HCT116 (cell line): ENCODE measurements around the gene GRM8. TPM values are rescaled to one million over a fixed set of nuclear protein-coding genes. Genes with fewer than 3 reads are reported as not detected.

Experiments used
- ATAC-seq: fragments of 200-7000 bp; cut with Tn5 transposase; 2 replicates; pipeline ENCODE4 v1.9.1; 2020; ENCODE audit warnings: mild to moderate bottlenecking, moderate library complexity
- BruUV-seq: library from RNA; stranded (reverse); fragments of 400-500 nt; replicated peaks from 2 replicates; lab custom pipeline; 2021; lab: Mats Ljungman, UMichigan
- CTCF ChIA-PET: fragments of 300-600 bp; sonication (Branson Sonifier 250); formaldehyde crosslinking; loops from one replicate; lab custom pipeline; 2021; ENCODE audit warnings: antibody characterized with exemption; lab: Charles Lee
- POLR2A ChIA-PET: fragments of 300-600, 350-600 bp; sonication (Branson Sonifier 250); formaldehyde crosslinking; loops from one replicate; lab custom pipeline; 2021; ENCODE audit warnings: antibody characterized with exemption; lab: Charles Lee
- RAD21 ChIA-PET, 2 experiments: fragments of 300-600 bp; sonication (Branson Sonifier 250); formaldehyde crosslinking; loops; one replicate each; lab custom pipeline; 2023; ENCODE audit warnings: low total read pairs in 2 of 2; ENCODE audit not compliant: uncharacterized antibody in 2 of 2, unreplicated experiment in 2 of 2, low non-redundant PET in 1 of 2; lab: Charles Lee
- DNase-seq: peaks from one replicate; pipeline ENCODE4 v3.0.0-alpha.2; 2010; ENCODE audit warnings: low read depth, low spot score
- H2AFZ ChIP-seq: fragments of 200-600 bp; shearing (Covaris generic), sonication (generic); 2 replicates; pipeline ENCODE4 v1.6.1; 2017; ENCODE audit warnings: low read depth, mixed run types, mixed read lengths, antibody characterized with exemption, low read length; ENCODE audit not compliant: poor library complexity, severe bottlenecking
- H3K27ac ChIP-seq: 2 replicates; pipeline ENCODE4 v1.5.1; 2012; ENCODE audit warnings: low read depth, low read length
- H3K27me3 ChIP-seq: fragments of 200-600 bp; sonication (generic); 2 replicates; pipeline ENCODE4 v1.6.1; 2016; ENCODE audit warnings: mixed run types, low read length, mixed read lengths; ENCODE audit not compliant: insufficient read depth
- H3K36me3 ChIP-seq, 2 experiments: fragments of 200-500 bp in 1 of 2; fragments of 200-600 bp in 1 of 2; sonication (Bioruptor generic) in 1 of 2; sonication (generic) in 1 of 2; 2 replicates each; pipeline versions ENCODE4 v1.5.1 to v1.6.1; 2014 to 2016; ENCODE audit warnings: low read length in 2 of 2, inconsistent platforms in 1 of 2, mixed read lengths in 1 of 2, mixed run types in 1 of 2; ENCODE audit not compliant: insufficient read depth in 2 of 2, control insufficient read depth in 1 of 2
- H3K4me1 ChIP-seq, 2 experiments: fragments of 200-600 bp in 1 of 2; sonication (generic) in 1 of 2; 2 replicates each; pipeline versions ENCODE4 v1.5.1 to v1.6.1; 2012 to 2017; ENCODE audit warnings: low read length in 2 of 2, inconsistent platforms in 1 of 2, mild to moderate bottlenecking in 1 of 2, mixed read lengths in 1 of 2, mixed run types in 1 of 2, moderate library complexity in 1 of 2; ENCODE audit not compliant: insufficient read depth in 2 of 2, control insufficient read depth in 1 of 2
- H3K4me2 ChIP-seq: fragments of 200-600 bp; sonication (generic); 2 replicates; pipeline ENCODE4 v1.6.1; 2017; ENCODE audit warnings: mixed run types, low read length, mixed read lengths
- H3K4me3 ChIP-seq, 2 experiments: fragments of 200-600 bp in 1 of 2; sonication (generic) in 1 of 2; replicated peaks in 1 of 2; 2 replicates each; pipeline ENCODE4 v1.5.1; 2011 to 2016; ENCODE audit warnings: low read length in 2 of 2, control low read depth in 1 of 2, low read depth in 1 of 2, mild to moderate bottlenecking in 1 of 2, mixed read lengths in 1 of 2, mixed run types in 1 of 2
- H3K79me2 ChIP-seq: fragments of 200-600 bp; sonication (generic); 2 replicates; pipeline ENCODE4 v1.6.1; 2017; ENCODE audit warnings: mild to moderate bottlenecking, mixed run types, low read length, moderate library complexity, mixed read lengths; ENCODE audit not compliant: insufficient read depth
- H3K9ac ChIP-seq: fragments of 200-600 bp; sonication (generic); 2 replicates; pipeline ENCODE4 v1.6.1; 2016; ENCODE audit warnings: low read length, mixed read lengths
- H3K9me2 ChIP-seq: fragments of 200-600 bp; sonication (generic), shearing (Covaris generic); 2 replicates; pipeline ENCODE4 v1.6.1; 2017; ENCODE audit warnings: mixed run types, mild to moderate bottlenecking, moderate library complexity; ENCODE audit not compliant: insufficient read depth
- H3K9me3 ChIP-seq, 2 experiments: fragments of 200-500 bp in 1 of 2; fragments of 200-600 bp in 1 of 2; sonication (Bioruptor generic) in 1 of 2; sonication (generic) in 1 of 2; 2 replicates each; pipeline ENCODE4 v1.6.1; 2014 to 2017; ENCODE audit warnings: low read length in 2 of 2, mixed read lengths in 2 of 2, inconsistent platforms in 1 of 2, low read depth in 1 of 2, mild to moderate bottlenecking in 1 of 2, mixed run types in 1 of 2, moderate library complexity in 1 of 2; ENCODE audit not compliant: control insufficient read depth in 1 of 2, insufficient read depth in 1 of 2
- H4K20me1 ChIP-seq: fragments of 200-600 bp; sonication (generic), shearing (Covaris generic); 2 replicates; pipeline ENCODE4 v1.6.1; 2017; ENCODE audit warnings: mixed run types, mild to moderate bottlenecking, moderate library complexity; ENCODE audit not compliant: insufficient read depth
- CBX3 ChIP-seq: IDR thresholded peaks from 2 replicates; pipeline ENCODE4 v1.6.1; 2012; ENCODE audit warnings: low read depth
- EGR1 ChIP-seq: IDR thresholded peaks from 2 replicates; pipeline ENCODE4 v1.6.1; 2012; ENCODE audit warnings: low read depth
- ELF1 ChIP-seq: IDR thresholded peaks from 2 replicates; pipeline ENCODE4 v1.6.1; 2012; ENCODE audit warnings: low read depth, borderline replicate concordance
- EZH2 ChIP-seq: fragments of 200-600 bp; sonication (generic); IDR thresholded peaks from 2 replicates; pipeline ENCODE4 v1.6.1; 2017; ENCODE audit warnings: antibody characterized with exemption, mixed run types
- EZH2phosphoT487 ChIP-seq: fragments of 200-600 bp; IDR thresholded peaks from 2 replicates; pipeline ENCODE4 v1.6.1; 2018; ENCODE audit warnings: antibody characterized with exemption, borderline replicate concordance
- JUND ChIP-seq: IDR thresholded peaks from 2 replicates; pipeline ENCODE4 v1.6.1; 2012
- POLR2A ChIP-seq: IDR thresholded peaks from 2 replicates; pipeline ENCODE4 v1.7.0; 2011; ENCODE audit warnings: borderline replicate concordance; ENCODE audit not compliant: insufficient read depth, insufficient read length; ENCODE audit errors: extremely low read depth
- POLR2AphosphoS5 ChIP-seq: IDR thresholded peaks from 2 replicates; pipeline ENCODE4 v1.6.1; 2011; ENCODE audit warnings: mild to moderate bottlenecking, low read depth, low read length, moderate library complexity
- RAD21 ChIP-seq: IDR thresholded peaks from 2 replicates; pipeline ENCODE4 v1.6.1; 2012; ENCODE audit warnings: low read depth, mild to moderate bottlenecking
- SIN3A ChIP-seq: IDR thresholded peaks from 2 replicates; pipeline ENCODE4 v1.6.1; 2012; ENCODE audit warnings: low read depth
- SP1 ChIP-seq: IDR thresholded peaks from 2 replicates; pipeline ENCODE4 v1.6.1; 2012; ENCODE audit warnings: low read depth
- SRF ChIP-seq: IDR thresholded peaks from 2 replicates; pipeline ENCODE4 v1.6.1; 2012; ENCODE audit warnings: low read depth
- YY1 ChIP-seq: IDR thresholded peaks from 2 replicates; pipeline ENCODE4 v1.6.1; 2011; ENCODE audit warnings: low read length, low read depth, moderate library complexity, mild to moderate bottlenecking; ENCODE audit not compliant: insufficient replicate concordance; ENCODE audit errors: extremely low read depth
- ZFX ChIP-seq: fragments of 450-650 bp; IDR thresholded peaks from 2 replicates; pipeline ENCODE4 v1.6.1; 2017
- ZNF274 ChIP-seq: fragments of 200-500 bp; sonication (Bioruptor generic); IDR thresholded peaks from 2 replicates; pipeline ENCODE4 v1.6.1; 2014; ENCODE audit warnings: mild to moderate bottlenecking, low read depth, low read length, inconsistent platforms
- intact Hi-C: fragments of 100-400 bp; cut with micrococcal nuclease; formaldehyde crosslinking; loops from 2 replicates; pipeline ENCODE4 v1.10.0; 2022
- total RNA-seq: library from RNA; stranded (reverse); gene quantifications from one replicate; pipeline ENCODE4 v1.2.1, GENCODE V29; 2021; ENCODE audit not compliant: unreplicated experiment
- TF ChIP-seq, protein P1 (sequence below): IDR thresholded peaks from 2 replicates; pipeline ENCODE4 v1.6.1; 2012
- TF ChIP-seq, protein P2 (sequence below): IDR thresholded peaks from 2 replicates; pipeline ENCODE4 v1.6.1; 2011; ENCODE audit warnings: mild to moderate bottlenecking, low read length, moderate library complexity; ENCODE audit not compliant: insufficient replicate concordance; ENCODE audit errors: extremely low read depth
- TF ChIP-seq, protein P3 (sequence below), 3 experiments: fragments of 200-600 bp in 1 of 3; sonication (generic) in 1 of 3; IDR thresholded peaks in 2 of 3; conservative IDR thresholded peaks in 1 of 3; 2 replicates each; pipeline ENCODE4 v1.5.1; 2012 to 2017; ENCODE audit warnings: low read depth in 2 of 3, low read length in 2 of 3, antibody characterized with exemption in 1 of 3, borderline replicate concordance in 1 of 3, control low read depth in 1 of 3, mild to moderate bottlenecking in 1 of 3, mixed read lengths in 1 of 3, mixed run types in 1 of 3, moderate library complexity in 1 of 3; ENCODE audit not compliant: insufficient read depth in 1 of 3

Gene GRM8
- total RNA-seq, 1 experiment from 2014 or later, result 0.05 TPM

DNA sequence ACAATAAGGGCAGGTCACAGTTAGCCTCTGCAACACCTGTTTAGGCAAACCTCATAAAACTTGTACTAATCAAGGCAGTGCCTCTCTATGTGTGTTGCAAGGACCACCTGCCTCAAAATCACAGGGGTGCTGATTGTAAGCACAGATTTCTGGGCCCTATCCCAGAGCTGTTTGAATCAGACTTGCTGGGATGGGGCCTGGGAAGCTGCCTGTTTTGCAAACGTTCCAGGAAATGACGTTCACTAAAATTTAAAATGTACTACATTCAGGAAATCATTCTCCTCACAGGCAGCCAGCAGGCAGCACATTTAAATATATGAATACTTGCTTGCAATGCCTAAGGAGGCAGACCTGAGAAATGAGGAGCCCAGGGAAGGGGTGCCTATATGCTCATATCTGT is 4.3 kb upstream of the GRM8 start:
- Histone ChIP-seq H3K36me3 (no peaks in the 10 kb centered on the region), H3K4me1 (peaks cover 0 to 9% of the 10 kb centered on the region in 2 experiments; a peak in 1 of 4 replicates), H3K9ac (no peak overlapping the region), H2AFZ (no peak overlapping the region), H3K27ac (no peak overlapping the region), H3K79me2 (no peaks in the 10 kb centered on the region), H3K9me3 (no peaks in the 10 kb centered on the region), H3K4me2 (no peak overlapping the region), H3K27me3 (peaks cover 47% of the 10 kb centered on the region), H3K9me2 (no peaks in the 10 kb centered on the region), H3K4me3 (no peak overlapping the region), H4K20me1 (no peaks in the 10 kb centered on the region)
- ATAC-seq, result no peak
- POLR2A ChIA-PET, result no interaction called here
- CTCF ChIA-PET, result no interaction called here
- no peak for TF ChIP-seq POLR2A
- no peak for TF ChIP-seq EZH2
- intact Hi-C loops, result no loop called here
- RAD21 ChIA-PET, result no interaction called here
- no TSS peak for BruUV-seq
- DNase-seq, result no peak

DNA sequence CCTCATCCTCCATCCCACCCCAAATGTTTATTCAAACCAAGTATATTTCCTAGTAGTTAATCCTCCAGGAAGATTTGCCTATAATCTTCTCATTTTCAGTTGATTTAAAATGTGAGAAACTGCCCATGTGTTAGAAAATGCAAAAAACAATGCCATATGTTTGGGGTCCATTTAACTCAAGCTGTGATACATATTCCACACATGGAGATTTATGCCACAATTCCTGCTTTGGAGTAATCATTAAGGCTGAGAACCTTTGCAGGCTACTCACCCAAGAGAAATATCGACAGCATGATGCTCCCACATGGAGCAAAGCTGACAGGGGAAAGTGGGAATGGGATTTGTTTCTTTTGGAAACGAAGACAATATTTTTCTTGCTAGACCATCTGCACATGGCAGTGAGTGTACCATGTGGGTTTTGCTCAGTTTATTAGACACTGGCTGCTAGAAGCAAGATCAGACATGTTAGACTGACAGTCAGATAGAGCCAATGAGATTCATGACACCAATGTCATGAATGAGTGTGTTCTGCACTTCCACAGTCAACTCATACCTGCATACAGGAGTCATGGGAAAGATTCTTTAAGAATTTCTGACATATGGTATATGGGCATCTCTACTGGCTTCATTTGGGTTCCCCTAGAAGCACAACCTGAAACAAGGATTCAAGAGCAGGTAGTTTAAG is 3.4 kb upstream of the GRM8 start:
- no peaks in the 10 kb centered on the region for H3K9me3 ChIP-seq
- no TSS peak for BruUV-seq
- no peak overlapping the region for H2AFZ ChIP-seq
- no peak overlapping the region for H3K9ac ChIP-seq
- H3K4me3 ChIP-seq, result no peak overlapping the region
- intact Hi-C loops, result no loop called here
- POLR2A ChIA-PET, result no interaction called here
- H3K9me2 ChIP-seq, result no peaks in the 10 kb centered on the region
- H3K36me3 ChIP-seq, result no peaks in the 10 kb centered on the region
- H3K4me2 ChIP-seq, result no peak overlapping the region
- H4K20me1 ChIP-seq, result no peaks in the 10 kb centered on the region
- H3K27ac ChIP-seq, result no peak overlapping the region
- ATAC-seq (no peak), DNase-seq (no peak)
- peaks cover 39% of the 10 kb centered on the region for H3K27me3 ChIP-seq
- CTCF ChIA-PET, result no interaction called here
- H3K79me2 ChIP-seq, result no peaks in the 10 kb centered on the region
- RAD21 ChIA-PET, result no interaction called here
- H3K4me1 ChIP-seq, result peaks cover 0 to 9% of the 10 kb centered on the region in 2 experiments; a peak in 1 of 4 replicates
- TF ChIP-seq RAD21 (no peak), CBX3 (no peak), POLR2A (no peak), POLR2AphosphoS5 (no peak), ELF1 (no peak), JUND (no peak), SRF (no peak), ZFX (no peak), YY1 (no peak), SP1 (no peak), ZNF274 (no peak), SIN3A (no peak), EZH2phosphoT487 (no peak), EGR1 (no peak)
- TF ChIP-seq, protein P1, sequence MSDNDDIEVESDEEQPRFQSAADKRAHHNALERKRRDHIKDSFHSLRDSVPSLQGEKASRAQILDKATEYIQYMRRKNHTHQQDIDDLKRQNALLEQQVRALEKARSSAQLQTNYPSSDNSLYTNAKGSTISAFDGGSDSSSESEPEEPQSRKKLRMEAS, result no peak
- TF ChIP-seq, protein P2, sequence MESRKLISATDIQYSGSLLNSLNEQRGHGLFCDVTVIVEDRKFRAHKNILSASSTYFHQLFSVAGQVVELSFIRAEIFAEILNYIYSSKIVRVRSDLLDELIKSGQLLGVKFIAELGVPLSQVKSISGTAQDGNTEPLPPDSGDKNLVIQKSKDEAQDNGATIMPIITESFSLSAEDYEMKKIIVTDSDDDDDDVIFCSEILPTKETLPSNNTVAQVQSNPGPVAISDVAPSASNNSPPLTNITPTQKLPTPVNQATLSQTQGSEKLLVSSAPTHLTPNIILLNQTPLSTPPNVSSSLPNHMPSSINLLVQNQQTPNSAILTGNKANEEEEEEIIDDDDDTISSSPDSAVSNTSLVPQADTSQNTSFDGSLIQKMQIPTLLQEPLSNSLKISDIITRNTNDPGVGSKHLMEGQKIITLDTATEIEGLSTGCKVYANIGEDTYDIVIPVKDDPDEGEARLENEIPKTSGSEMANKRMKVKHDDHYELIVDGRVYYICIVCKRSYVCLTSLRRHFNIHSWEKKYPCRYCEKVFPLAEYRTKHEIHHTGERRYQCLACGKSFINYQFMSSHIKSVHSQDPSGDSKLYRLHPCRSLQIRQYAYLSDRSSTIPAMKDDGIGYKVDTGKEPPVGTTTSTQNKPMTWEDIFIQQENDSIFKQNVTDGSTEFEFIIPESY, result no peak
- TF ChIP-seq, protein P3, sequence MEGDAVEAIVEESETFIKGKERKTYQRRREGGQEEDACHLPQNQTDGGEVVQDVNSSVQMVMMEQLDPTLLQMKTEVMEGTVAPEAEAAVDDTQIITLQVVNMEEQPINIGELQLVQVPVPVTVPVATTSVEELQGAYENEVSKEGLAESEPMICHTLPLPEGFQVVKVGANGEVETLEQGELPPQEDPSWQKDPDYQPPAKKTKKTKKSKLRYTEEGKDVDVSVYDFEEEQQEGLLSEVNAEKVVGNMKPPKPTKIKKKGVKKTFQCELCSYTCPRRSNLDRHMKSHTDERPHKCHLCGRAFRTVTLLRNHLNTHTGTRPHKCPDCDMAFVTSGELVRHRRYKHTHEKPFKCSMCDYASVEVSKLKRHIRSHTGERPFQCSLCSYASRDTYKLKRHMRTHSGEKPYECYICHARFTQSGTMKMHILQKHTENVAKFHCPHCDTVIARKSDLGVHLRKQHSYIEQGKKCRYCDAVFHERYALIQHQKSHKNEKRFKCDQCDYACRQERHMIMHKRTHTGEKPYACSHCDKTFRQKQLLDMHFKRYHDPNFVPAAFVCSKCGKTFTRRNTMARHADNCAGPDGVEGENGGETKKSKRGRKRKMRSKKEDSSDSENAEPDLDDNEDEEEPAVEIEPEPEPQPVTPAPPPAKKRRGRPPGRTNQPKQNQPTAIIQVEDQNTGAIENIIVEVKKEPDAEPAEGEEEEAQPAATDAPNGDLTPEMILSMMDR (IDR thresholded peaks at IDR 0.05 in 2 of 3, conservative IDR thresholded peaks at IDR 0.05 in 1 of 3; ENCODE audit: borderline replicate concordance in 1 of 3, insufficient read depth in 1 of 3, low read depth in 2 of 3, low read length in 2 of 3), result no peak
